ENCODE measurements around the gene RAB1B.

RAB1B gene

GRCh38 chr11:66230978-66231377 is 37.5 kb upstream of the RAB1B start:
- ATAC-seq: no peak
- no peak for TF ChIP-seq ZNF565 (CRISPR knock-in tag; conservative IDR thresholded peaks at IDR 0.05; ENCODE audit: low read depth)
- no peak for TF ChIP-seq ZNF70 (CRISPR knock-in tag; IDR thresholded peaks at IDR 0.05)
- no peak for TF ChIP-seq ZFP3 (CRISPR knock-in tag; IDR thresholded peaks at IDR 0.05)
- no peak for TF ChIP-seq ESRRG (CRISPR knock-in tag; IDR thresholded peaks at IDR 0.05)
- TF ChIP-seq POU6F1 (CRISPR knock-in tag; IDR thresholded peaks at IDR 0.05; ENCODE audit: borderline replicate concordance, low read depth): no peak
- no peak for TF ChIP-seq GLIS3 (CRISPR knock-in tag; IDR thresholded peaks at IDR 0.05)
- no peak for TF ChIP-seq CSDC2 (CRISPR knock-in tag; IDR thresholded peaks at IDR 0.05)
- TF ChIP-seq ZC3H10 (CRISPR knock-in tag; IDR thresholded peaks at IDR 0.05): no peak
- TF ChIP-seq TSHZ2 (CRISPR knock-in tag; IDR thresholded peaks at IDR 0.05): no peak
- no peak for TF ChIP-seq PPARA (CRISPR knock-in tag; IDR thresholded peaks at IDR 0.05; ENCODE audit: borderline replicate concordance)
- no peak for TF ChIP-seq ZFP30 (CRISPR knock-in tag; IDR thresholded peaks at IDR 0.05)
- no peak for TF ChIP-seq ARNTL (CRISPR knock-in tag; IDR thresholded peaks at IDR 0.05; ENCODE audit: borderline replicate concordance, low read depth)
- TF ChIP-seq SNAI2 (CRISPR knock-in tag; IDR thresholded peaks at IDR 0.05): no peak
- no peak for TF ChIP-seq CREB5 (CRISPR knock-in tag; IDR thresholded peaks at IDR 0.05; ENCODE audit: low read depth)
- no peak for TF ChIP-seq CSRNP3 (CRISPR knock-in tag; IDR thresholded peaks at IDR 0.05)
- TF ChIP-seq RARB (CRISPR knock-in tag; IDR thresholded peaks at IDR 0.05): no peak

- TF ChIP-seq BACH2 (CRISPR knock-in tag; IDR thresholded peaks at IDR 0.05; ENCODE audit: borderline replicate concordance): no peak
- no peak for TF ChIP-seq PATZ1 (CRISPR knock-in tag; IDR thresholded peaks at IDR 0.05; ENCODE audit: borderline replicate concordance)
- no peak for TF ChIP-seq ZNF565 (CRISPR knock-in tag; conservative IDR thresholded peaks at IDR 0.05; ENCODE audit: low read depth)
- no peak for TF ChIP-seq SNAI2 (CRISPR knock-in tag; IDR thresholded peaks at IDR 0.05)
- no peak for TF ChIP-seq TCF4 (CRISPR knock-in tag; IDR thresholded peaks at IDR 0.05; ENCODE audit: borderline replicate concordance)
- no peak for TF ChIP-seq CSDC2 (CRISPR knock-in tag; IDR thresholded peaks at IDR 0.05)
- TF ChIP-seq TSHZ2 (CRISPR knock-in tag; IDR thresholded peaks at IDR 0.05): no peak
- TF ChIP-seq OSR1 (CRISPR knock-in tag; IDR thresholded peaks at IDR 0.05): no peak
- TF ChIP-seq RARB (CRISPR knock-in tag; IDR thresholded peaks at IDR 0.05): no peak
- TF ChIP-seq ZC3H10 (CRISPR knock-in tag; IDR thresholded peaks at IDR 0.05): no peak
- no peak for TF ChIP-seq TOX (CRISPR knock-in tag; IDR thresholded peaks at IDR 0.05; ENCODE audit: borderline replicate concordance)
- no peak for TF ChIP-seq CREB5 (CRISPR knock-in tag; IDR thresholded peaks at IDR 0.05; ENCODE audit: low read depth)
- ATAC-seq: no peak
Measured at GRCh38 chr11:66231561-66231960, 36.9 kb upstream of the RAB1B start.

Data from SK-N-SH treated with all-trans-retinoic acid at 6 μM for 48 hours (cell line).